CD4-positive, alpha-beta T cell treated with Interleukin-1 beta for 1 hour (primary cell): ENCODE results near the gene GSDMA.

Experiments
- DNase-seq, 2 donors: peaks; one replicate each; pipeline ENCODE4 v3.0.0-alpha.2; 2020 to 2022

GSDMA gene

DNA sequence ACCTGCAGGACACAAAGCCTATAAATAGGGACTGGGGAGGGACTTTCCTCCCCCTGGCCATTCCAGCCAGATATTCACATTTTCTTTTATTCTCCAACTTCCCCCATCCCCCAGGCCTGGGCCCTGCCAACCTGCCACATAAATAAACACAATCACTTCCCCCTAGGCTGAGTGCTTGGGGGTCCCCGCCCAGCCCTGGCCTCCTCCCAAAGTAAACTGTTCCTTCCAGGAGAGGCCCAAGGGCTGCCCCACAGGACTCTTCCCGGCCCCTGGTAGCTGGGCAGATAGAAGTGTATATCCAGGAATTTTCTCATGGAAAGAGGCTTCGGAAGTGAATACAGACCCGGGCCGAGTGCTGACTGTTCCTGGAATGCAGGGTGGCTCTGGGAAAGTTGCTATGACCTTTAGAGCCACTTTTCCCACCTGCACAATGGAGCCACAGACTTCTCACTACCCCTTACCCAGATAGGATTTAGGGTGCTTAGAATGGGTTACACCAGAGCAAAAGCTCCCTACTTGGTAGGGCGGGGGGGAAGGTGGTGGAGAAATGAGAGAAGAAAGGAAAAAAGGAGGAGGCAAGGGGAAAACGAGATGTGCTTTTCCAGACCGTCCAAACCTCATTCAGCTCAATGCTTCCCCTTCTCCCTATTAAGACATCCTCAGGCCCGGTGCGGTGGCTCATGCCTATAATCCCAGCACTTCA is 60.9 kb downstream of the GSDMA start:
- DNase-seq, result no peak

DNA sequence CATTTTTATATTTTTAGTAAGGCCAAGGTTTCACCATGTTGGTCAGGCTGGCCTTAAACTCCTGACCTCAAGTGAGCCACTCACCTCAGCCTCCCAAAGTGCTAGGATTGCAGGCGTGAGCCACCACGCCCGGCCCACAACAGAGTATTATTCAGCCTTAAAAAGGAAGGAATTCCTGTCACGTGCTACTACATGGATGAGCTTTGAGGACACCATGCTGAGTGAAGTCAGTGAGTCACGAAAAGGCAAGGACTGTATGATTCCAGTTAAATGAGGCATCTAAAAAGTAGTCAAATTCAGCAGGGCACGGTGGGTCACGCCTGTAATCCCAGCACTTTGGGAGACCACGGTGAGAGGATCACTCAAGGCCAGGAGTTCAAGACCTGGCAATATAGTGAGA is 62.1 kb downstream of the GSDMA start:
- no peak for DNase-seq

DNA sequence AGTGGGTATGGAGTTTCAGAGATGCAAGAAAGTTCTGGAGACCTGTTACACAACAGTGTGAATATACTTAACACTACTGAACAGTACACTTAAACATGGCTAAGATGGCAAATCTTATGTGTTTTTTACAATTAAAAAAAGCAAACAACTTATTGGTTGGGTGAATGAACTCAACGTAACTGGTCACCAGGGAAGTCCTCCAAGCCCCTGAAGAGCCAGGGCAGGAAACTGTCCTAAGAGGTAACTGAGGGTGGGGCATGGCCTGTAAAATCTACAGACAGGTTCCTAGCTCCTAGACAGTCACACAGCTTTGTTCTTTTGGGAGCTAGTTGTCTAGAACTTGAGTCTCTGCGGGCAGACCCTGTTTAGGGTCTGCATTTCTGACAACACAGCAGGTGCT is 62.8 kb downstream of the GSDMA start:
- no peak for DNase-seq

DNA sequence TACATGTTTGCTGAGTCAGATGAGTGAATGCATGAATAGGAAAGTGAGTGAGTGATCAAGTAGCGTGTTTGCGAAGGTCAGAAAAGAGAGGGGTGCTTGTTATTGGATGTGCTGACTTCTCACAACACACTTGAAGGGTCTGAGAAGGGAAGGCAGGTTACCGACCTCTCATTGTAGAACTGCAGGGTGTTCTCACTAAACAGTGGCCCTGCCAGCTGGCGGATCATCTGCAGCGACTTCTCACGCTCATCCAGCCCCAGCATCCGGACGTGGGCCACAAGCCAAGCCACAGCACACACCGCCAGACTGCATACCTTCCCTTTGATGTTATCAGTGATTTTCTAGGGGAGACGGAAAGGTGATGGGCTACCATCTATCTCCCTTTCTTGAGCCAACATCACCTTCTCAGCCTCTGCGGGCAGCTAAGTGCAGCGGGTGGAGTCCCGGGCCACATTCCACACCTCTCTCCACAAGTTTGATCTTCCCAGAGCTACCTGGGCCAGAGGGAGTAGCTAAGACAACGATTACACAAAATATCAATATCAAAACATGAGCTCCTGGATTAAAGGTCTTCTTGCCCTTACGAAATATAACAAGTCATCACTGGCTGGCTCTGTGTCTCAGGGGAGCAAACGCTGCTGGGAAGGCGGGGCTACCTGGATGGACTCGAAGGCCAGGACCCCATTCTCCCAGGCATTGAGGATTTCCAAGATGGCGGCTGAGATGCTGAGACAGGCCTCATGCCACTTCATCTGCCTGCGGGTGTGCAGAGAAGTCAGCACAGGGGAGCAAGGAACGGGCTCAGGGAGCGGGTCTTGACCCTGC is 63.4 kb downstream of the GSDMA start:
- DNase-seq, result peak; percentile 20 to 46

DNA sequence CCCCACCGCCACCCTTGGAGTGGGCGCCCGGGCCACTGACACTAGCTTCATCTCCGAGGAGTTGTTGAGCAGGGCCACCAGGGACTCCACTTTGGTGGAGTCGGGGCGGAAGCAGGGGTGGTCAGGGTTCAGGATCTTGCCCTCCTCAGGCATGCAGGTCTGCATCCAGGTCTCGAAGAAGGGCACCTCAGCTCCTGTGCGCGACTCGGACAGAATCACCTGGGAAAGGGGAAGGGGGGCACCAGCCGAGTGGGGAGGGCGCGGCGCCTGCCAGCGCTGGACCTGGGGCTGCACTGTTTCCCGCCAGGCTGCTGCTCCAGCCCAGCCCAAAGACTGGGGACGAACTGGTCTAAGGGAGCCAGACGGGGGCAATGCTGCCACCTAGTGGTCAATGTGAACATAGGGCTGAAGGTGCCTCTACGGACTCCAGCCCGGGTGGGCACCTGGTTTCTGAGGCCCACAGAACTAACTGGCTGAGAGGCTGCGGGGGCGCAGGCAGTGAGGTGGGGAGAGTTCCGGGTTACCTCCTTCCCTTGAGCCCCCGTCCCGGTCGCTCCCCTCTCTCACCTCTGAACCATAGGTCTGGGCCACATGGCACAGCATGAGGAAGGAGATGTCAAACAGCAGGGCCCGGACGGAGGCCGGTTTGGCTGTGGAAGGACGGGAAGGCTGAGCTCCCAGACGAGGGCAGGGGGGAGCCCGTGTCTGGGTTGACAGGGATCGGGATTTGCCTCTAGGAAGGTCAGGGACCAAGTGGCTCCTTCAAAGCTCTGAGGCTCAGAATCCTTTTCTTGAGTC is 64.2 kb downstream of the GSDMA start:
- peak; percentile 74 to 76 for DNase-seq
